ENCODE measurements around the gene MSS51.

GRCh38 chr10:73433538-73433867, at the start of gene MSS51:
- TF ChIP-seq POLR2A (IDR thresholded peaks at IDR 0.05): no peak
- no peak for TF ChIP-seq CTCF (IDR thresholded peaks at IDR 0.05)
- TF ChIP-seq POLR2AphosphoS5 (IDR thresholded peaks at IDR 0.05): no peak

Data from breast epithelium (tissue), 3 donors.